Fibroblast of the aortic adventitia (primary cell): ENCODE data around the gene DBF4B. TPM values are rescaled to one million over a fixed set of nuclear protein-coding genes. Genes with fewer than 3 reads are reported as not detected.

Experiments
- DNase-seq: peaks from one replicate; pipeline ENCODE4 v3.0.0-alpha.2; 2010; ENCODE audit warnings: low read depth
- H3K4me3 ChIP-seq: 2 replicates; pipeline ENCODE4 v1.5.1; 2011; ENCODE audit warnings: low read depth, mild to moderate bottlenecking, control low read depth, low read length, moderate library complexity
- total RNA-seq: library from RNA; depleted of rRNA; stranded (reverse); fragments of >200 nt; gene quantifications from 2 replicates; pipeline ENCODE4 v1.2.3, GENCODE V29; 2012; ENCODE audit warnings: low replicate concordance
- TF ChIP-seq, protein P1 (sequence below): IDR thresholded peaks from 2 replicates; pipeline ENCODE4 v1.5.1; 2011; ENCODE audit warnings: mild to moderate bottlenecking, low read length, control low read depth, inconsistent platforms; ENCODE audit not compliant: insufficient read depth

Gene DBF4B
- total RNA-seq, 1 donor: 4.9 TPM

DNA sequence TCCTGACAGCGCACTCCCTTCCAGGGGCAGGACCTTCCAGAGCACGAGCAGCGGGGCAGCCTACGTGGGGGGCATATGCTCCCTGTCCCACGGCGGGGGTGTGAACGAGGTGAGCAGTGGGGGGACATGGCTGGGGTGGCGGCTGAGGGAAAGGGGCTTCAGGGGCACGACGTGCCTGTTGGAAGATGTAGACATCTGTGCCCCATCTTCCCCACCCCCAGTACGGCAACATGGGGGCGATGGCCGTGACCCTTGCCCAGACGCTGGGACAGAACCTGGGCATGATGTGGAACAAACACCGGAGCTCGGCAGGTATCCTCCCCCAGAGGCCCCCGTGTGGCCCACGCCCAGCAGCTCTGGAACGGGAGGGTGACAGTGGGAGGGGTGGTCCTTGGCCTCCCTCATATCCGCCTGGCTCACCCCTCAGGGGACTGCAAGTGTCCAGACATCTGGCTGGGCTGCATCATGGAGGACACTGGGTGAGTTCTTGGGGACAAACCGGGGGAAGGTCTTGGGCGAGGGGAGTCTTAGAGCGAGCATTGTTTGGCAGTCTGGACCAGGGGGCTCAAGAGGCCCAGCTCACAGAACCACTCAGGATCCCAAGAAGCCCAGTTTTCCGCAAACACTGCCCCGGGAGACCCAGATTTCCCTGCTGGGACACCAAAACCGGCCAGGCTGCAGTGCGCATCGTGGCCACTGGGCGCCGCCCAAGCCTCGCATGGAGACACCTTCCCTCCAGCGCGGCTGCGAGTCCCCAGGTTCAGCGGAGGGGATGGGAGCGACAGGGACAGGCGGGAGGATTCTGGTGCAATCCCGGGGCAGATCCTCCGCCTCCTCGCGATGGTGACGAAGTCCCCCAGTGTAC lies 66.0 kb downstream of the DBF4B start:
- peak; percentile 65 for DNase-seq
- TF ChIP-seq, protein P1, sequence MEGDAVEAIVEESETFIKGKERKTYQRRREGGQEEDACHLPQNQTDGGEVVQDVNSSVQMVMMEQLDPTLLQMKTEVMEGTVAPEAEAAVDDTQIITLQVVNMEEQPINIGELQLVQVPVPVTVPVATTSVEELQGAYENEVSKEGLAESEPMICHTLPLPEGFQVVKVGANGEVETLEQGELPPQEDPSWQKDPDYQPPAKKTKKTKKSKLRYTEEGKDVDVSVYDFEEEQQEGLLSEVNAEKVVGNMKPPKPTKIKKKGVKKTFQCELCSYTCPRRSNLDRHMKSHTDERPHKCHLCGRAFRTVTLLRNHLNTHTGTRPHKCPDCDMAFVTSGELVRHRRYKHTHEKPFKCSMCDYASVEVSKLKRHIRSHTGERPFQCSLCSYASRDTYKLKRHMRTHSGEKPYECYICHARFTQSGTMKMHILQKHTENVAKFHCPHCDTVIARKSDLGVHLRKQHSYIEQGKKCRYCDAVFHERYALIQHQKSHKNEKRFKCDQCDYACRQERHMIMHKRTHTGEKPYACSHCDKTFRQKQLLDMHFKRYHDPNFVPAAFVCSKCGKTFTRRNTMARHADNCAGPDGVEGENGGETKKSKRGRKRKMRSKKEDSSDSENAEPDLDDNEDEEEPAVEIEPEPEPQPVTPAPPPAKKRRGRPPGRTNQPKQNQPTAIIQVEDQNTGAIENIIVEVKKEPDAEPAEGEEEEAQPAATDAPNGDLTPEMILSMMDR: peak; percentile 99
- peak overlapping the region; percentile 71 for H3K4me3 ChIP-seq

DNA sequence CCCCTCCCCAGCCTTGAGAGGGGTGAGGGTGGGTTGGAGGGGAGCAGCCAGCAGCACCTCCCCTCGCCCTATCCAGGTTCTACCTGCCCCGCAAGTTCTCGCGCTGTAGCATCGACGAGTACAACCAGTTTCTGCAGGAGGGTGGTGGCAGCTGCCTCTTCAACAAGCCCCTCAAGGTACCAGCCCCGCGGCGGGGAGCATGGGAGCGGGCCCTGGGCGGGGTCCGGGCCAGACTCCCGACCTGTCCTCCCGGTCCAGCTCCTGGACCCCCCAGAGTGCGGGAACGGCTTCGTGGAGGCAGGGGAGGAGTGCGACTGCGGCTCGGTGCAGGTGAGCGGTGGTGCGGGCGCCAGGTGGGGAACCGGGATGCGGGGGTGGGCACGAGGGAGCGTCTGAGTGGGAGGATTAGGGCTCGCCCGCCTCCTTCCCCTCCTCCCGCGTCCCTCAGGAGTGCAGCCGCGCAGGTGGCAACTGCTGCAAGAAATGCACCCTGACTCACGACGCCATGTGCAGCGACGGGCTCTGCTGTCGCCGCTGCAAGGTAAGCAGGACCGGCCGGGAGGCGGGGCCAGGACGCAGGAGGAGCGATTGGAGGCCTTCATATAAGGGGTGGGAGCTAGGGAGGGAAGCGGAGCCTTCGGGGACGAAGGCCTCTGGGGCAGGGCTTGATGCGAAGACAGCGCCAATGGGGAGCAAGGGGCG lies 66.8 kb downstream of the DBF4B start:
- H3K4me3 ChIP-seq: peak overlapping the region; percentile 71
- TF ChIP-seq, protein P1: no peak
- peak; percentile 95 for DNase-seq

DNA sequence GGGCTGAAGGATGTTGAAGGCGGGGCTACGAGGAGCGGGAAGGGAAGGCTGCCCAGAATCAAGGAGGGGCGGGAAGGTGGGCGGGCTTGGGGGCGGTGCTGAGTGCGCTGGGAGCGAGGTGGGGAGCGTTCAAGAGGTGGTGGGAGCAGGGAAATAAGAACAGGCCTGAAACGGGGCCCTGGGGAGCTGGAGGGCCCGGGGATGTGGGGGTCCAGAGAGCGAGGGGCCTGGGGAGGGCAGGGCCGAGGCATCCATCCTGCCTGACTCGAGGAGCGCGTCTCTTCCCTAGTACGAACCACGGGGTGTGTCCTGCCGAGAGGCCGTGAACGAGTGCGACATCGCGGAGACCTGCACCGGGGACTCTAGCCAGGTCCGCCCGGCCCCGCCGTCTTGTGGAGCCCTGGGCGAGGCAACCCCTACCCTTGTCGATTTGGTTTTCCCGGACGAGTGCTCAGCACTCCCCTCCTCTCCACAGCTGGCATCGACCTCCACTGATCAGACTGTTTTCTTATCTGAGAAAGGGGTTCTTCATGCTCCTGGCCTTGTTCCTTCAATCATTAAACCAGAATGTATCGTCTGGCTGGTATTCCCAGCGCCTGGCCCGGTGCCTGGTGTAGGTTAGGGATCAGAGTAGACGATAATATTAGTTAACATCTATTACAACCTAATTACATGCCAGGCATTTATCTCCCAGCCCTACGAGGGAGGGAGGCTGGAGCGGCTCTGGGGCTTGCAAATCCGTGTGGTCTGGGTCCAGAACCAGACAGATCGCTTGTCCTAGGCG lies 67.6 kb downstream of the DBF4B start:
- TF ChIP-seq, protein P1: no peak
- peak overlapping the region; percentile 69 for H3K4me3 ChIP-seq
- DNase-seq: no peak

DNA sequence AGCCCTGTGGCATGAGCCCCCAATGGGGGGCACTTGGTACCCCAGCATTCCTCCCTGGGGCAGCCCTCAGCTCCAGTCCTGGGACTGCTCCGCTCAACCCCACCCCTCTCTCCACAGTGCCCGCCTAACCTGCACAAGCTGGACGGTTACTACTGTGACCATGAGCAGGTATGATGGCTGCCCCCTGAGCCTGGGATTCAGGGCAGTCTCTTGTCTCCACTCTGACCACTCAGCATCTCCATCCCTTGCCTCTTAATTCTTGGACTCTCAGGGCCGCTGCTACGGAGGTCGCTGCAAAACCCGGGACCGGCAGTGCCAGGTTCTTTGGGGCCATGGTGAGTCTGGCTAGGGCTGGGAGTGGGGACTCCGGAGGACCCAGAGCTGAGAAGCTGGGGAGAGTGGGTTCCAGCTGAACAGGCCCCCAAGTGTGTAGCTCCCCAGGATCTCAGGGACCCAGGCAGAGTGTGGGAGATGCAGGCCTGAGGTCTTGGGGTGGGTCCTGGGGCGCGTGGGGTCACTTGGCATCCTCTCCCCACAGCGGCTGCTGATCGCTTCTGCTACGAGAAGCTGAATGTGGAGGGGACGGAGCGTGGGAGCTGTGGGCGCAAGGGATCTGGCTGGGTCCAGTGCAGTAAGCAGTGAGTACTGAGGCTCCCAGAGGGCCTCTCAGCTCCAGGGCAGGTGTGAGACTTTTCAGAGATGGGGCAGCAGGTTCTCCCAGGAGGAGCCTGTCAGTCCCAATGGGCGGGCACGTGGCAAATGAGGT lies 68.3 kb downstream of the DBF4B start:
- TF ChIP-seq, protein P1: no peak
- no peak overlapping the region for H3K4me3 ChIP-seq
- DNase-seq: no peak

DNA sequence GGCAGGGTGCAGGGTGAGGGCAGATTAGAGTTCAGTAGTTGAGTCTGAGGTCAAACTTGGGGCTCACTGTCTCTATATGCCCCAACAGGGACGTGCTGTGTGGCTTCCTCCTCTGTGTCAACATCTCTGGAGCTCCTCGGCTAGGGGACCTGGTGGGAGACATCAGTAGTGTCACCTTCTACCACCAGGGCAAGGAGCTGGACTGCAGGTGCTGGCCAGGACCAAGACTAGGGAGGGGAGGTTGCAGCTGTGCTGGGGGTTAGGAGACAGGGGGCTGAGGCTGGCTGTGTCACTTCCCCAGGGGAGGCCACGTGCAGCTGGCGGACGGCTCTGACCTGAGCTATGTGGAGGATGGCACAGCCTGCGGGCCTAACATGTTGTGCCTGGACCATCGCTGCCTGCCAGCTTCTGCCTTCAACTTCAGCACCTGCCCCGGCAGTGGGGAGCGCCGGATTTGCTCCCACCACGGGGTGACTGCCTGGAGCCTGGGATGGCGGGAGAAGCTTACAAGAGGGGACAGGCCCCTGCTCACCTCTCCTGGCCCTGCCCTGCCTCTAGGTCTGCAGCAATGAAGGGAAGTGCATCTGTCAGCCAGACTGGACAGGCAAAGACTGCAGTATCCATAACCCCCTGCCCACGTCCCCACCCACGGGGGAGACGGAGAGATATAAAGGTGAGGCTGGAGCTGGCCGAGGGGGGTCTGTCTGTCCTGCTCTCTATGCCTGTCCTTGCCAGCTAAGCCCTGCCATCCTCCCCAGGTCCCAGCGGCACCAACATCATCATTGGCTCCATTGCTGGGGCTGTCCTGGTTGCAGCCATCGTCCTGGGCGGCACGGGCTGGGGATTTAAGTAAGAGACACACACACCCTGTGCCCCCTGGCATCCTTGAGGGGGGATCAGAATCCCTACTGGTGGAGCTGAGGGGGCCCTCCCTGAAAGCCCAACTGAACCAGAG lies 69.2 kb downstream of the DBF4B start:
- TF ChIP-seq, protein P1: no peak
- H3K4me3 ChIP-seq: no peak overlapping the region
- DNase-seq: no peak
